ENCODE results near the gene ZDHHC1.

Gene ZDHHC1

DNA sequence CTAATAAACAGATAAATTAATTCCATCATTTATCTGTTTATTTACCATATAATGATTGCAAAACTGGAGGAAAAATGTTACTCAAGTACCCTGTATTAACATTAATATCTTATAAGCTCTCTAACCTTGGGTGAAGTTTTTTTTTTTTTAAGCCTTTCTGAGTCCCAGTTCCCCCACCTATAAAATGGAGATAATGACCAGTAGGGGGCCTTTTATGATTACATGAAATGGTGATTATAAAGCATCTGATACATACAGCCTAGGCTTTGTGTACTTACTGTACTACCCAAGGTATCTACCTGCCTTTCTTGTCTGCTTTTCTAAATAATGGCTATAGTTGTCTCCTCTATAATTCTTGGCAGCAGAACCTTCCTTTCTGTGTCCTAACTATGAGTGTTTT, 67.1 kb downstream of the ZDHHC1 start:
- H3K27me3 Mint-ChIP-seq, result peaks cover 1% of the 10 kb centered on the region

DNA sequence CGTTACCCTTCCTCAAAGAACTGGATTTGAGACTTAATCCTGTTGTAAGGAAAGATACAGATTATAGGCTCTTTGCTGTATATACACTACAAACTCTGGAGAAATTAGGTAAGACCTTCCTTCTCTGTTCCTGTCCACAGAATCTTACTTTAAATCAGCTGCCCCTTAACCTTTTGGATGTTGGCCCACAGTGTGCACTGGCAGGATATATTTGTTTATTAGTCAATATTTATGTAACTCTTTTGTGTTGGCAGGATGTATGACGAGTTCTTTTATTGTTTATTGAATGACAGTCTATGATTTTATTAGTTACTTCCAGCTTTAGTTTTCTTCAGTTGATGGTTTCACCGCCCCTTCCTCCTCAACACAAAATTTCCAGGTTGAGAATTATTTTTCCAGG, 69.9 kb downstream of the ZDHHC1 start:
- Mint-ChIP-seq H3K27me3 (peaks cover 2% of the 10 kb centered on the region), H3K9me3 (no peaks in the 10 kb centered on the region), H3K27ac (no peak overlapping the region), H3K4me3 (no peak overlapping the region), H3K4me1 (no peaks in the 10 kb centered on the region), H3K36me3 (no peaks in the 10 kb centered on the region)

More for the DNA sequence above, 67.1 kb downstream of the ZDHHC1 start:
- H3K36me3 Mint-ChIP-seq, result no peaks in the 10 kb centered on the region
- no peak overlapping the region for H3K4me3 Mint-ChIP-seq
- H3K4me1 Mint-ChIP-seq, result no peaks in the 10 kb centered on the region
- no peaks in the 10 kb centered on the region for H3K9me3 Mint-ChIP-seq
- H3K27ac Mint-ChIP-seq, result no peak overlapping the region

DNA sequence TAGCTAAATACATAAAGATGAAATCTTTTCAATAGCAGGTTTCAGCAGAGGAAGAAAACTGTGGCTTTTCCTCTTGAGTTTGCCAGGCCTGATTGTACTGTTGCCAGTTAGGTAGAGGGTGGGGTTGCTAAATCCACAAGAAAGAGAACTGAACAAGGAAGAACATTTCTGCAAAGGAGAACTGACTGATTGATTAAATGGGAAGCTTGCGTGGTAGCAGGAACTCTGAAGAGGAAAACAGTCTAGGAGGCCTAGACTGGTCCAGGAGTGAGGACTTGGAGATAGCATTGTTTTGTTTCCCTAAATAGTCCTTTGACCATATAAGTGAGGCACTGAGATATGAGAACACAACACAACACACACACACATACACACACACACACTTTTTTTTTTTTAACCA, 70.9 kb downstream of the ZDHHC1 start:
- Mint-ChIP-seq H3K36me3 (no peaks in the 10 kb centered on the region), H3K4me1 (no peaks in the 10 kb centered on the region), H3K4me3 (no peak overlapping the region), H3K9me3 (no peaks in the 10 kb centered on the region), H3K27ac (no peak overlapping the region), H3K27me3 (peaks cover 2% of the 10 kb centered on the region)
